H7 (cell line): Measurements from ENCODE around the gene TP53BP1. TPM values are rescaled to one million over a fixed set of nuclear protein-coding genes. Genes with fewer than 3 reads are reported as not detected.

Experiments
- DNase-seq: peaks from one replicate; pipeline ENCODE4 v3.0.0; 2012
- H3K27me3 ChIP-seq: 2 replicates; pipeline ENCODE4 v1.6.0; 2011; ENCODE audit warnings: mild to moderate bottlenecking, low read length; ENCODE audit not compliant: control insufficient read depth, insufficient read depth
- H3K36me3 ChIP-seq: replicated peaks from 2 replicates; pipeline ENCODE4 v1.5.1; 2011; ENCODE audit warnings: low read length; ENCODE audit not compliant: control insufficient read depth, insufficient read depth
- H3K4me3 ChIP-seq: 2 replicates; pipeline ENCODE4 v1.5.1; 2011; ENCODE audit warnings: low read depth, mild to moderate bottlenecking, control low read depth, low read length, moderate library complexity; ENCODE audit not compliant: insufficient read depth
- total RNA-seq: library from RNA; depleted of rRNA; stranded (reverse); fragments of >200 nt; shearing (Covaris generic); gene quantifications from 2 replicates; pipeline ENCODE4 v1.2.3, GENCODE V29; 2014

Gene TP53BP1
- total RNA-seq, 1 experiment from 2014 or later: 36.6 TPM

DNA sequence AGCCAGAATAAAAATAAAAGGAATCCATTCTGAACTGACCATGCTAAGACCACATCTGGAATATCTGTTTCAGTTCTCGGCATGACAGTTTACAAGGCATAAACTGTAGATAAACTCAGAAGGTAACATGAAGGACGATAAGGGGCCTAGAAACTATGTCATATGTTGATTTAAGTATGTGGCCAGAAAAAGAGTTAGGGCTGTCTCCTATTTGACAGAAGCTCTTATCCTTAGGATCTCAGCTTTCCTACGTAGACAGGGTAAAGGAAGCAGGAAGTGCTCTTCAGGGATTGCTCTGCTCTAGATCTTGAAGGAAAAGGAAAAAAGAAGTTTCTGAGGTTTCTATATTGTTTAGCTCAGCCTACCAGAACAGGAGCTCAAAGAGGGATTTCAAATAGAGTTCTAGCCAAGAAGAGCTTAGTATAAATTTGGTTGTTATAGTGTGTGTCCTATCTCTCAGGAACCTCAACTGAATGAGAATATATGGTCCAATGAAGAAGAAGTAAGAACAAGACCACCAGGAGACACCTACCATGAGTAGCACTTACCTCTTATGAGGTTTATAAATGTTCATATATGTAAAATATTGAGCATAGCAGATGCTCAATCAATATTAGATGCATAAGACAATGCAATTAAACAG lies 59.2 kb downstream of the TP53BP1 start:
- Histone ChIP-seq H3K36me3 (peaks cover 14% of the 10 kb centered on the region), H3K27me3 (no peaks in the 10 kb centered on the region), H3K4me3 (no peak overlapping the region)
- DNase-seq: no peak

DNA sequence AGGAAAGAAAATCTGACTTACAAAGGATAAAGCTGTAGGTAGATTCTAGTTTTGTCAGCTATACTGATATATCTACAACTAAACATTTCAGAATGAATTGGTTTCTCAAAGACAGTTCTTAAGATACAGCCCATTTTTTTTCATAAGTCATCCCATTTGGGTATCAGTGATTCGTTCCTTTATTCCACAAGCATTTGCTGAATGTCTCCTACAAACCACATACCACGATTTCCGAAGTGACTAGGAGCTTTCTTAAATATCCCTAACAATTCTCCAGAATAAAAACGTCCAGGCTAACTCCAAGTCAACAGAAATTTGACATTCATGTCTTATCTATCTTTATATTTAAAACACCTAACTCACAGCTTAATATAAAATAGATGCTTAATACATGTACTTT lies 59.8 kb downstream of the TP53BP1 start:
- Histone ChIP-seq H3K27me3 (no peaks in the 10 kb centered on the region), H3K36me3 (peaks cover 14% of the 10 kb centered on the region), H3K4me3 (no peak overlapping the region)
- DNase-seq: no peak

DNA sequence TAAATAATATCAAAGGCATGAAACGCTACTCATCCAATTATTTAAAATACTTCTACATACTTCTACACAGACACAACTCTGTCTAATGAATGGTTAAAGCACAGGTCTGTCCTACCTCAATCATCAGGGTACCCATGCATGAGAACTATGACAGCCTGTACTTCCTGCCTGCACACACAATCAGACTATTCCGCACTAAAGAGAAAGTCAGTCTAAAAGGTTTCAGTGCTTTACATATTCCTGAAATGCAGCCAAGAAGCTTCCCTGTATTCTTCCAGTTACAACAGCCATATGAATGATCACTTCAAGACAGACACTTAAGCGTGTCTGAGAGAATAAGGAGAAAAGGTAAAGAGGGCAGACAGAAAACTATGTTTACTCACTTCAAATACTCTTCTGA lies 63.3 kb downstream of the TP53BP1 start:
- Histone ChIP-seq H3K36me3 (peaks cover 16% of the 10 kb centered on the region), H3K4me3 (no peak overlapping the region), H3K27me3 (no peaks in the 10 kb centered on the region)
- DNase-seq: no peak

DNA sequence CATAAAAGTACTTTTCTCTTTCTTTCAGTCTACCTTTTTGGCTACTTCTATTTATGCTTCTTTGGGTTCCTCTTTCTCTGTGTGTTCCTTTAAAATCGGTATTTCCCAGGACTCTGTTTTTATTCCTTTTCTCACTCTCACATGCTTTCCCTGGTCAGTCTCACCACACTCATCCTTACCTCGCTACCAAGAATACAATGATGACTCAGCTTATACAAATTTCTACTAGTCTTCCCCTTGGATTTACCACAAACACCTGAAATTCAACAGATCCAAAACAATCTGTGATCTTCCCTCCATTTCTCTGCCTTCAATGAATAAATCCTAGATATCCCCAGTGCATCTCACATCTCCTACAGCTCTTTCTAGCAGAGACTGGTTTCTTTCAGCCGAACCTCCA lies 69.2 kb downstream of the TP53BP1 start:
- DNase-seq: no peak
- Histone ChIP-seq H3K4me3 (no peak overlapping the region), H3K27me3 (no peaks in the 10 kb centered on the region), H3K36me3 (peaks cover 24% of the 10 kb centered on the region)

DNA sequence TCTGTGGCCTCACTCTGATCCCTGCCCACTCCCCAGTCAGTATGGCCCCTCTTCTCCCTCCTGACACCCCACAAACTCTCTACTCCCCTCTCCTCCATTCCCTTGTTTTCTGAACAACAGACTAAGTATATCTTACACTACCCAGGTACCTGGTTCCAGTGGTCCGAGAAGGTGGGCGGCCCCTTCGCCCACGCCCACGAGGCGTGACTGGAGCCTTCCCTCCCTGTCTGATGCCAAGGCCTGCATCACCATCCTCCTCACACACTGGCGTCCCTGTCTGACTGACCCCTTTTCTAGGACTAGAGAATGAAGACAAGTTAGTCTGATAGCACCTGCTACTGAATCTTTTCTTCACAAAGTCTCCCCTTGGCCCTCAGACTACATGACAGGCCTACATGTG lies 72.1 kb downstream of the TP53BP1 start:
- Histone ChIP-seq H3K27me3 (no peaks in the 10 kb centered on the region), H3K4me3 (no peak overlapping the region), H3K36me3 (peaks cover 26% of the 10 kb centered on the region)
- DNase-seq: no peak

DNA sequence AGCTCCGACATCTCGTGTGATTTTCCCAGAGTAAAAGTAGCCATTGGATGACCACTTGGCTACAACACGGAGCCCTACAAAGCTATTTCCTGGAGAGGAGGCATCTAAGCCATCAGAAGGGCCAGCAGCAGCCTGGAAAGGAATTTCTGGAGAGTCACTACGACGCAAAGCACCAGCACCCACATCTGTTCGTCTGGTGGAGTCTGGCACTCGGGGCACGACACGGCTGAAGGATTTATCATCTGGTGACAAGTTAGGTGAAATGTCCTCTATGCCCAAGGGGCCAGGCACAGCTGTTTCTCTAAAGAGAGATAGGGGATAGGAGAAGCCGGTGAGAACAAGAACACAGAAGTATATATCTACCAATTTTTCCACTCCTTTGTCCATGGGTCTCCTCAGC lies 72.5 kb downstream of the TP53BP1 start:
- Histone ChIP-seq H3K36me3 (peaks cover 29% of the 10 kb centered on the region), H3K4me3 (no peak overlapping the region), H3K27me3 (no peaks in the 10 kb centered on the region)
- no peak for DNase-seq

DNA sequence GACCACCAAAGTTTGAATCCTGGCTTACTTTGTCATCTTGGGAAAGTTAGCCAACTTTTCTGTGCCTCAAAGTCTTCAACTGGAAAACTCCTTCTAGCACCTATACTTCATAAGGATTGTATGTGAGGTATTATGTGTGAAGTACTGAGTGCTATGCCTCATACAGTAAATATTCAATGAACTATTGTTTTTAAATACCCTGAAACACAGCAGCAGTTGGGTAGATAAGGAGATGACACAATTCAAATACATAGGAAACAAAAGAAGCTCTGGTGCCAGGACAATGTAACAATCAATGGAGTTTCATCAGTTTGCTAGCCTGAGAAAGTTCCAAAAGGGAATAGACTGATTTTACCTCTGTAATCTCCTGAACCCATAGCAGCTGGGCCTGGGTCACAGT lies 78.8 kb downstream of the TP53BP1 start:
- peaks cover 34% of the 10 kb centered on the region for H3K36me3 ChIP-seq
- no peak for DNase-seq
- no peaks in the 10 kb centered on the region for H3K27me3 ChIP-seq
- H3K4me3 ChIP-seq: no peak overlapping the region

DNA sequence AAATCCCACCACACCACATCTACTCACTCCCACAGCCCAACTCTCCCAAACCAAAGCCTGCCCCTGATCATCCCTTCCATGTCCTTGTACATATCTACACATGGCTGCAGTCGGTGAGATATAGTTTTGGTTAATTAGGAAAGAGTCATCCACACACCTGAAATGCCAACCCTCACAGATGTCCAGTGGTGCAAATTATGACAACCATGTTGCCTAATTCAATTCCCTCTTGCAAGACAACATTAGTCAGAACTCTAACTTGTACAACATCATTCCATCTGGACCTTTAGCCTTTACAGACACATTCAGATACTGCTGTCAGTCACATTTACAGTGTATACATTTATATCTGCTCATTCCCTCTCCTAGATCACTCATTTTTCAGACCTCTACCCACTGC lies 80.9 kb downstream of the TP53BP1 start:
- Histone ChIP-seq H3K4me3 (no peak overlapping the region), H3K36me3 (peaks cover 41% of the 10 kb centered on the region), H3K27me3 (no peaks in the 10 kb centered on the region)
- no peak for DNase-seq

DNA sequence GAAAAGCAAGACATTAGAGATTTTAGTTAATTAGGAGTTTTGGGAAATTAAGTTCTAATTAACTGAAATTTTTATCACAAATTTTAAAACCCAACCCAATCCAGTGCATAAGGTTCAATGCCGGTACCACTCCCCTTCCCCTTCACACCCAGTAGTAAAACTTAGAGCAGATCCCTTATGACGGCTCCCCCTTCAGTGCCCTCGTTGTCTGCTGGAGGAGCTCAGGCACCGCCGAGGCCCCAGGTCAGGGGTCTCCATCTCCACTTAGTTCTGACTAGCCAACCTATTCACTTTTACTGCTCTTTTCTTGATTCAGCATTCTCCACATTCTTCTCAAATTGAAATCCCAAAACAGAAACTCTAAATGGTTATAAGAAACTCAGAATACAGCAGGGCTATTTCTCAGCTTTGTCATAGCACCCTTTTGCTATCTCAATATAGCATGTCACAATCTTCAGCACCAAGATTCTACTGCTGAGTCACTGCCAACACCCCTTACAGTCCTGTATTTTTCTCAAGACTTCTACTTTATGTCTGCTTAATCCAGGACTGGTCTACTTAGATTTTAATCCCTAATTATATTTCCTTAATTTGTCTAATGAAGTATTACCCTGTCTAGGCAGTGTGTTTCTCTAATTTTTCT lies 82.3 kb downstream of the TP53BP1 start:
- no peak for DNase-seq
- no peak overlapping the region for H3K4me3 ChIP-seq
- peaks cover 41% of the 10 kb centered on the region for H3K36me3 ChIP-seq
- no peaks in the 10 kb centered on the region for H3K27me3 ChIP-seq

DNA sequence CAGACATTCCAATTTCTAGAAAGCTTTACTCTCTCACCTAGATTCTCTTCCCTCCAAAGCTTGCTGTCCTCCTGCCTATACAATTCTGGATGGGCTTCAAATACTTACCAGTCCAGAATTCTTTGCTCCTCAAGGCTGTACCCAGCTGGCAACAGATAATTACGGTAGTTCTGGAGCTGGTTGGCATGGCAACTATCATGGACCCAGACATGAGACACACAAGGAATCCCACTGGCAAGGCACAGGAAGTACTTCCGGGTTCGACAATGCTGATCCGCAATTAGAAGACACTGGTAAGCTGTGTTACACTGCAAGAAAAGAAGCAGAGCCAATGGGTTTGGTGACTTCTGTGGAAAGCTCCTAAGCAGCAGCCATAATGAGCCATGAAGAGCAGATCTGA lies 84.2 kb downstream of the TP53BP1 start:
- Histone ChIP-seq H3K4me3 (no peak overlapping the region), H3K27me3 (no peaks in the 10 kb centered on the region), H3K36me3 (peaks cover 43% of the 10 kb centered on the region)
- DNase-seq: no peak

DNA sequence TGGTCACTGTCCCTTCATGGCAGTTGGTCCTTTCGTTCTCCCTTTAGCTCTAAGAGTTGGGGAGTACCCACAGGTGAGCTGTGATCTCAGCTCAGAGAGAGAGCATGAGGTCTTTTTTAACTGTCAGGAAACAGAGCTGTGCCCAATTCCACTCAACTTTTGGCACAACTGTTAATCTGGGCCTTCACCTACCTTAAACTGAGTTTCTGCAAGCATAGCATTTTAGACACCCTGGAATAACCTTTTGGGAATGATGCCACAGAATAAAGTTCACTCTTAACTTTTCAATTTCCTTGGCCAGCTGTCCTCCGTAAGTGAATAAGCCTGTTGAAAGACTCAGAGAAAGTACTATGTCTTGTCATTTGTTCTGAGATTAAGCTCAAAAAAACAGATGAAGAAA lies 86.1 kb downstream of the TP53BP1 start:
- no peak for DNase-seq
- Histone ChIP-seq H3K36me3 (peaks cover 38% of the 10 kb centered on the region), H3K27me3 (no peaks in the 10 kb centered on the region), H3K4me3 (no peak overlapping the region)

DNA sequence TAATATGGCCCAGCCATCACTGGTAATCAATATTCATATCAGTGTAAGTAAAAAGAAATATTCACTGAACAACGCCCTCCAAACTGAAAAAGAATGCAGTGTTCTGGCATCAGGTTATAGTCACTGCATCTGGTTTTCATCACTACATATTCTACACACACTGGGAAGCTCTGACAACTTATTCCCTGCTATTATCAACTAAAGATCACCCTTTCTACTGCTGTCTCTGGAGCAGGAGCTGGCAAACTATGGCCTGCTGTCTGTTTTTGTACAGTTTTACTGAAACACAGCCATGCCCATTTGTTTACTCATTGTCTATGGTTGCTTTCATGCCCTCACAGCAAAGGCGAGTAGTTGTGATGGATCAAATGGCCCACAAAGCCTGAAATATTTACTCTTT lies 86.8 kb downstream of the TP53BP1 start:
- no peak for DNase-seq

DNA sequence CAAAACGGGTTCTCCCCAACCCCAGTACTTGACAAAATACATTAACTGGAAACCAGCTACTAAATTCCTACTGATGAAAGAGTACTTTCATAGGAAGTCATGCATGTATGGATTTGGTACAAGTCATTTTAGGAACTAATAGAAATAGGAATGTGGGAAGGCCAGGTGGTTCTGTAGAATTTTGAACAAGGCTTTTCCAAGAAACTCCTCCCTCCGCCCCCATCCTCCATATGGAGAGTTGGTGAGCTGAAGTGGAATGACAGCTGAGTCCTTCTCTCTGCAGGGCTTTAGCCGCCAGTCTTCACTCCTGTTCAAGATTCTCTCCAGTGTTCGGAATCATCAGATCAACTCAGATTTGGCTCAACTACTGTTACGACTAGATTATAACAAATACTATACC lies 88.8 kb downstream of the TP53BP1 start:
- H3K36me3 ChIP-seq: peaks cover 35% of the 10 kb centered on the region
- H3K27me3 ChIP-seq: no peaks in the 10 kb centered on the region
- no peak for DNase-seq
- no peak overlapping the region for H3K4me3 ChIP-seq

More for the DNA sequence above, 86.8 kb downstream of the TP53BP1 start:
- H3K4me3 ChIP-seq: no peak overlapping the region
- peaks cover 40% of the 10 kb centered on the region for H3K36me3 ChIP-seq
- H3K27me3 ChIP-seq: no peaks in the 10 kb centered on the region

DNA sequence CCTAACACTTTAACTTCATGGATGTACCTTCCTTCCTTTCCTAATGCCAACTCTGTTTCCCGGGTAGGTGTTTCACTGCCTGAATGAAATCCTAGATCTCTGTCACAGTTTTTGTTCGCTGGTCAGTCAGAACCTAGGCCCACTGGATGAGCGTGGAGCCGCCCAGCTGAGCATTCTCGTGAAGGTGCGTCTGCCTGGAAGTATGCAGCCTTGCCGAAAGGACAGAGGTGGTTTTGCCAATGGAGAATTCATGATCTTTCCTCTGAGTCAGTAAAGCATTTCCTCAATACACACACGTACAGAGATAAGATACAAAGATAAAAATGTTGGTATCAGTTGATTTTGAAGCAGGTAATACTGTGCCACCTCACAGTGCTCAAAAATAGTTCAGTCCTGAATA lies 89.3 kb downstream of the TP53BP1 start:
- H3K36me3 ChIP-seq: peaks cover 31% of the 10 kb centered on the region
- DNase-seq: no peak
- H3K4me3 ChIP-seq: no peak overlapping the region

DNA sequence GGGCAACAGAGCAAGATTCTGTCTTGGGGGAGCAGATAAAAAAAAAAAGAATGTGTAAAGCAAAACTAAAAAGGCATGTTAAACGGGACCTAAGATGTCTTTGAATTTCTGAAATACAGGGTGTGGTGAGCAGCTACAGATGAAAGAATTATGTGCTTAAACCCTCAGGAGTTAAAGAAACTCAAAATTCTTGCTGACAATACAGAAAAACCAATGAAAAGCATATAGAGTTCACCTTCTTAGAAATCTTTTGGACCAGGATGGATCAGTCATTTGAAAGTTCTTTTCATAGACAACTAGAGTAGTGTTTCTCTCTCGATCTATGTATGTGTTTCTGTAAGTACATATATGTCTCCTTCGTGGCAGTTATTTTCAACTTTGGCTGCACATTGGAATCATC lies 90.7 kb downstream of the TP53BP1 start:
- Histone ChIP-seq H3K36me3 (peaks cover 30% of the 10 kb centered on the region), H3K27me3 (no peaks in the 10 kb centered on the region), H3K4me3 (no peak overlapping the region)
- no peak for DNase-seq

More for the DNA sequence above, 89.3 kb downstream of the TP53BP1 start:
- H3K27me3 ChIP-seq: no peaks in the 10 kb centered on the region
